ENCODE measurements around the gene WRAP73.

- TF ChIP-seq CTCF (conservative IDR thresholded peaks at IDR 0.05; ENCODE audit: low read depth, low read length): no peak
- TF ChIP-seq EZH2 (IDR thresholded peaks at IDR 0.05; ENCODE audit: low read length, unreplicated experiment): no peak
Measured at GRCh38 chr1:3657578-3658230, 7.8 kb upstream of the WRAP73 start.

Measured in PC-3 (cell line).